Lower lobe of right lung (tissue), 2 donors: ENCODE data around the gene PLA2G4E. TPM values are rescaled to one million over a fixed set of nuclear protein-coding genes. Genes with fewer than 3 reads are reported as not detected.

Experiments
- ATAC-seq, 2 donors: fragments of 200-7000 bp; cut with Tn5 transposase; one replicate each; pipeline ENCODE4 v1.9.1; 2020 to 2022; ENCODE audit warnings: mild to moderate bottlenecking in 2 of 2, moderate library complexity in 2 of 2
- DNase-seq: peaks from one replicate; pipeline ENCODE4 v3.0.0-alpha.2; 2020
- H3K27ac ChIP-seq: fragments of 200-600 bp; one replicate; pipeline ENCODE4 v1.8.0; 2022
- H3K27me3 ChIP-seq: fragments of 200-600 bp; one replicate; pipeline ENCODE4 v1.8.0; 2022; ENCODE audit warnings: low read depth
- H3K36me3 ChIP-seq: fragments of 200-600 bp; one replicate; pipeline ENCODE4 v1.8.0; 2022; ENCODE audit warnings: mild to moderate bottlenecking
- H3K4me1 ChIP-seq: fragments of 200-600 bp; one replicate; pipeline ENCODE4 v1.8.0; 2022
- H3K4me3 ChIP-seq: fragments of 200-600 bp; one replicate; pipeline ENCODE4 v1.8.0; 2022; ENCODE audit warnings: mild to moderate bottlenecking
- H3K9me3 ChIP-seq: fragments of 200-600 bp; one replicate; pipeline ENCODE4 v1.8.0; 2022
- CTCF ChIP-seq: fragments of 200-600 bp; IDR thresholded peaks from one replicate; pipeline ENCODE4 v1.8.0; 2022; ENCODE audit warnings: antibody characterized with exemption, mild to moderate bottlenecking
- intact Hi-C: fragments of 100-400 bp; cut with DNase I; formaldehyde crosslinking; loops from one replicate; pipeline ENCODE4 v1.11.0; 2022
- total RNA-seq: library from RNA; stranded (reverse); fragmentation: NEBNext Ultra II Directional; extraction: Animal tissue kit (Norgen Biotek cat#: 25700); gene quantifications from one replicate; pipeline ENCODE4 v1.2.1, GENCODE V29; 2021
- donor health status: DM: no; HTN: yes; CAD: no; lungs with severe emphysema.

The PLA2G4E gene
- total RNA-seq, 1 donor from 2014 or later, result 1.1 TPM

- H3K27ac ChIP-seq, result no peak overlapping the region
- DNase-seq (no peak), ATAC-seq (no peak)
- H3K9me3 ChIP-seq, result no peaks in the 10 kb centered on the region
- TF ChIP-seq CTCF, result no peak
- no peak overlapping the region for H3K4me3 ChIP-seq
- intact Hi-C loops, result no loop called here
- no peaks in the 10 kb centered on the region for H3K27me3 ChIP-seq
- H3K36me3 ChIP-seq, result no peaks in the 10 kb centered on the region
- H3K4me1 ChIP-seq, result peaks cover 16% of the 10 kb centered on the region
Measured at GRCh38 chr15:42048821-42049200, 28.0 kb upstream of the PLA2G4E start.

- no peak overlapping the region for H3K4me3 ChIP-seq
- no peak for TF ChIP-seq CTCF
- H3K9me3 ChIP-seq, result no peaks in the 10 kb centered on the region
- intact Hi-C loops, result no loop called here
- DNase-seq, result no peak
- no peak overlapping the region for H3K27ac ChIP-seq
- H3K27me3 ChIP-seq, result no peaks in the 10 kb centered on the region
- peak; percentile 18 to 28 for ATAC-seq
- H3K4me1 ChIP-seq, result peaks cover 16% of the 10 kb centered on the region
- no peaks in the 10 kb centered on the region for H3K36me3 ChIP-seq
Measured at GRCh38 chr15:42048080-42048820, 27.4 kb upstream of the PLA2G4E start.

GRCh38 chr15:42046597-42046996 lies 25.8 kb upstream of the PLA2G4E start:
- H3K27ac ChIP-seq, result no peak overlapping the region
- no peak overlapping the region for H3K4me3 ChIP-seq
- no peaks in the 10 kb centered on the region for H3K27me3 ChIP-seq
- peaks cover 16% of the 10 kb centered on the region for H3K4me1 ChIP-seq
- DNase-seq (no peak), ATAC-seq (peak; percentile 79 to 88)
- no peaks in the 10 kb centered on the region for H3K36me3 ChIP-seq
- no peaks in the 10 kb centered on the region for H3K9me3 ChIP-seq
- intact Hi-C loops, result no loop called here
- no peak for TF ChIP-seq CTCF

GRCh38 chr15:42045211-42045615 lies 24.4 kb upstream of the PLA2G4E start:
- no peaks in the 10 kb centered on the region for H3K36me3 ChIP-seq
- no peak overlapping the region for H3K4me3 ChIP-seq
- intact Hi-C loops, result no loop called here
- no peaks in the 10 kb centered on the region for H3K27me3 ChIP-seq
- TF ChIP-seq CTCF, result no peak
- H3K27ac ChIP-seq, result no peak overlapping the region
- no peaks in the 10 kb centered on the region for H3K9me3 ChIP-seq
- DNase-seq (no peak), ATAC-seq (no peak)
- peaks cover 16% of the 10 kb centered on the region for H3K4me1 ChIP-seq

- no peak for DNase-seq
- intact Hi-C loops, result no loop called here
- Histone ChIP-seq H3K4me1 (peaks cover 16% of the 10 kb centered on the region), H3K36me3 (no peaks in the 10 kb centered on the region), H3K27me3 (no peaks in the 10 kb centered on the region), H3K4me3 (no peak overlapping the region), H3K9me3 (no peaks in the 10 kb centered on the region), H3K27ac (no peak overlapping the region)
- no peak for TF ChIP-seq CTCF
- no peak for ATAC-seq
Measured at GRCh38 chr15:42042602-42043400, 22.0 kb upstream of the PLA2G4E start.
